Spleen (tissue), 7 donors: ENCODE measurements around the gene SAMD8.

Source experiments
- CTCF ChIP-seq, 11 experiments: fragments of 200-600 bp in 7 of 11; fragments of 450-650 bp in 4 of 11; sonication (generic) in 4 of 11; IDR thresholded peaks in 8 of 11; conservative IDR thresholded peaks in 3 of 11; 1 replicate in 7 of 11; 2 replicates in 4 of 11; pipeline versions ENCODE4 v1.4.0 to v1.8.0; 2016 to 2021; ENCODE audit warnings: antibody characterized with exemption in 11 of 11, inconsistent platforms in 4 of 11, mild to moderate bottlenecking in 1 of 11
- POLR2A ChIP-seq, 3 donors: fragments of 450-650 bp; IDR thresholded peaks; one replicate each; pipeline ENCODE4 v1.5.1; 2017; ENCODE audit warnings: antibody characterized with exemption in 3 of 3, mild to moderate bottlenecking in 1 of 3
- POLR2AphosphoS5 ChIP-seq, 3 donors: sonication (generic); formaldehyde crosslinking; IDR thresholded peaks; one replicate each; pipeline ENCODE4 v1.5.1; 2017; ENCODE audit warnings: antibody characterized with exemption in 3 of 3
- donor health status: DM: no; HTN: no; CAD: no; lungs with moderate emphysema.
- donor health status: DM: no; HTN: no; CAD: no.
- donor health status: DM: no; HTN: no; CAD: no.

DNA sequence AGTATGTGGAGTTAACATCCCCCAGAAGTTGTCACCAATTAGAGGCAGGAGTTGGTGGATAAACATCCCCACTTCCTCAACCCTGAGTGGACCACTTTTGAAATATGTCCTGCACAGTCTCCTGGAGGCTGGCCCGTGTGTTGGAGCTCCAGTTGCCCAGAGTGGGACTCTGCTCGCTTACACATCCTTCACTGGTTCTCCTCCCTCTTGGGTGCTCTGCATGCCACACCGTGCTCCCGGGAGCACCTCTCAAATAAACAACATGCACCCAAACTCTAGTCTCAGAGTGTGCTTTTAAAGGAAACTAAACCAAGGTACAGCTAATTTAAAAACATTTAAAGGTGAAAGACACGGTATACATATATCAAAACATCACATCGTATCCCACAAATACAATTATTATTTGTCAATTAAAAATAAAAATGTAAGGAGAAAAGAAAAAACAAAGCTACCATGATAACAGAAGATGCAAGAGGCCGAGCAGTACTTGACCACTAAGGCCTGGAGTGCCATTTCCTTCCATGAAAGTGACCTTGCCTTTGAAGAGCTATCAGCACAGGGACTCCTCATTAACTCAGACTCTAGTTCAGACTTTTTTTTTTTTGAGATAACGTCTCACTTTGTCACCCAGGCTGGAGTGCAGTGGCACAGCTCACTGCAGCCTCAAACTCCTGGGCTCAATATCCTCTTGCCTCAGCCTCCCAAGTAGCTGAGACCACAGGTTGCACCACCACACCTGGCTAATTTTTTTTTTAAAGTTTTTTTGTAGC is 47.8 kb upstream of the SAMD8 start:
- TF ChIP-seq POLR2A (IDR thresholded peaks at IDR 0.05) (no peak), CTCF (IDR thresholded peaks at IDR 0.05 in 8 of 11, conservative IDR thresholded peaks at IDR 0.05 in 3 of 11) (no peak), POLR2AphosphoS5 (IDR thresholded peaks at IDR 0.05) (no peak)
